SW 1271 (cell line): Measurements from ENCODE around the gene ABCD1.

Experiments
- DNase-seq, 2 experiments: peaks; one replicate each; lab custom pipeline; 2025; lab: John Stamatoyannopoulos, UW

ABCD1 gene

DNA sequence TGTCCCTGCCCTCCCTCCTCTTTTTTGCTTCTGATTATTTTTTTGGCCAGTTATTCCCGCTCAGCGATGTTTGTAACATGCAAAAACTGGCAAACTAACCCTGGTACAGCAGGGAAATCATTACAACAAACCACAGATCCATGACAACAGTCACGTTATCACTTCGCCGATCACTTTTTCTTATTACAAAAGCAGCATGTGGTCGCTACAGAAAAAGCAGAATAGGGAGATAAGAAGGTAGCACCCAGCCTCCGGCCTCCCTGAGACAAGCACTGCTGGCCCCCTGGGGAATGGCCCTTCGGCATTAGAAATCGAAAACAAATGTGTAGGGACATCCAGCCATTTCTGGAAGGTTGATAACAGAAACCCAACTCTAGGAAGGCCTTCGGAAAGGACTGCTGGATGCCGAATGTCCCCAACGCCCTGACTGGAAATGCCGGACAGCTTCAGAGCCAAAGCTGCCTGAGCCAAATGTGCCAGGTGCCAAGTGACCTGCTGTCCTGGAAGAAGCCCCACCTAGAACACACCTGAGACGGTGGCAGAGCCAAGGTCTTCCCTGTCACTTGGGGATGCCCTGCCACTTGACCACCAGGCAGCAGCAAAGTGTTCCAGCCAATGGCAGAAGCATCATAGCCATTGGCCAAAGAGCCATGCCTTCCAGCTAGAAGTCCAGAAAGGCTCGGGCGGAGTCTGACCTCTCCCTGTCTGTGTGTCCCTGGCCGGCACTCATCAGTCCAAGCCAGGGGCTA is 66.6 kb downstream of the ABCD1 start:
- no peak for DNase-seq

DNA sequence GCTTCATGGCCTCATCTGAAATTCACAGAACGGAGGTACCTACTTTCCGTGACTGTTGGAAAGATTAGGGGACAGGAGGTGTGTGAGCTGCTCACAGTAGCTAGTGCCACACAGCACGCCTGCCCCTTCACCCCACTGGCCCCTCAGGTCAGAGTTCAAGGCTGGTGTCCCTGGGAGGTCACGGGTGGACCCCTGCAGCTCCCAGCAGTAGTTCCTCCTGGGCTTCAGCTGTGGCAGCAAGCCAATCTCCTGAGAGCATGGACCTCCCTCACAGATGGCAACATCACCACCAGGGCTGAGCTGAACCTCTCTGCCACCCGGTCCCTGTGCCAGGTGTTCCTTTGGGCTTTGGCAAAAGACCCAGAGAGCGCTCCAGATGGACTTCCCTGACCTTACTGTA is 67.7 kb downstream of the ABCD1 start:
- no peak for DNase-seq

DNA sequence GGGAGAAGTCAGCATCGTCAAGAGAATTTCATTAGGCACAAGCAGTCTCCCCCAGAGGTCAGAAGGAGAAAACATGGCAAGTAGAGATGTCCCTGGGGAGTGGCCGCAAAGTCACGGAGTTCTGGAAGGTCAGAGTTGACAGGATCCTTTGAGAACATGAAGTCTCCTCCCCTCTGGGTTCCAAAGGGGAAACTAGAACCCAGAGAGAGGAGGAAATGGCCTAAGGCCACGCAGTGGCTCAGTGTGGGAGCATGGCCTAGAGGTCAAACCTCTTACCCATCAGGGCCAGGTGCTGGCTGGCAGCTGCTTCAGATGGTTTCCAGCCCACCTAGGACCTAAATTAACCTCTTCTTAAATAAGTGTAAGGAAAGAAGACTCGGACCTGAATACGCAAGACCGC is 68.6 kb downstream of the ABCD1 start:
- DNase-seq, result no peak
